ENCODE results near the gene FOXB1. TPM values are rescaled to one million over a fixed set of nuclear protein-coding genes. Genes with fewer than 3 reads are reported as not detected.

Gene FOXB1
- total and polyA plus RNA-seq, 2 of the 13 experiments (the other 11 are each of a cell fraction or from before 2014, with no cell fraction given): not detected

GRCh38 chr15:60003243-60004008 lies 685 bp upstream of the FOXB1 start:
- FAIRE-seq (no peak), DNase-seq (ENCODE audit: low spot score) (no peak), ATAC-seq (no peak)
- 0 out of 2 replicates have a peak, but pooled peaks cover 5% of the 10 kb centered on the region for H3K4me1 ChIP-seq (ENCODE audit: insufficient read depth, low read length)
- H3K27me3 ChIP-seq (ENCODE audit: control insufficient read depth in 1 of 2, insufficient read depth in 2 of 2, low read length in 2 of 2): peaks cover 16 to 92% of the 10 kb centered on the region in 2 experiments
- H4K20me1 ChIP-seq (ENCODE audit: insufficient read depth, low read length): no peaks in the 10 kb centered on the region
- H3K4me2 ChIP-seq (ENCODE audit: low read depth, low read length): no peak overlapping the region; the same call in 1 of the 2 replicates
- WGBS (ENCODE audit: low lambda C conversion rate): 18% methylated on average over 17 of the region's 24 CpGs
- no peaks in the 10 kb centered on the region for H3K9me3 ChIP-seq (ENCODE audit: low read length)
- H3K79me2 ChIP-seq (ENCODE audit: insufficient read depth, low read length): no peaks in the 10 kb centered on the region
- POLR2A ChIA-PET: no interaction called here
- no peak overlapping the region for H2AFZ ChIP-seq (ENCODE audit: low read length)
- no peak overlapping the region for H3K9ac ChIP-seq (ENCODE audit: insufficient read depth, low read depth, low read length)
- CTCF ChIA-PET (ENCODE audit: low intra/inter-chr PET ratio, low total read pairs): no interaction called here
- BruUV-seq (replicated peaks): no TSS peak
- TF ChIP-seq ZFP1 (CRISPR knock-in tag; IDR thresholded peaks at IDR 0.05) (no peak), SETDB1 (CRISPR knock-in tag; IDR thresholded peaks at IDR 0.05; ENCODE audit: borderline replicate concordance) (no peak), KAT2B (IDR thresholded peaks at IDR 0.05; ENCODE audit: borderline replicate concordance, low read depth, low read length) (no peak)
- in situ Hi-C loops (cut with HindIII; ENCODE audit: extremely low pct_ligation_motif_present, low pct_unique_long_range_greater_than_20kb) (no loop called here), intact Hi-C loops (cut with micrococcal nuclease; ENCODE audit: unreplicated experiment) (no loop called here)
- no peak overlapping the region for H3K4me3 ChIP-seq (replicated peaks in 1 of 3; ENCODE audit: insufficient read depth in 1 of 3, low read depth in 2 of 3, low read length in 3 of 3)
- no peak overlapping the region for H3K27ac ChIP-seq (ENCODE audit: extremely low read length, insufficient read depth, low read length)
- H3K36me3 ChIP-seq (replicated peaks in 1 of 2; ENCODE audit: control insufficient read depth in 1 of 2, insufficient read depth in 2 of 2, low read length in 2 of 2): no peaks in the 10 kb centered on the region

DNA sequence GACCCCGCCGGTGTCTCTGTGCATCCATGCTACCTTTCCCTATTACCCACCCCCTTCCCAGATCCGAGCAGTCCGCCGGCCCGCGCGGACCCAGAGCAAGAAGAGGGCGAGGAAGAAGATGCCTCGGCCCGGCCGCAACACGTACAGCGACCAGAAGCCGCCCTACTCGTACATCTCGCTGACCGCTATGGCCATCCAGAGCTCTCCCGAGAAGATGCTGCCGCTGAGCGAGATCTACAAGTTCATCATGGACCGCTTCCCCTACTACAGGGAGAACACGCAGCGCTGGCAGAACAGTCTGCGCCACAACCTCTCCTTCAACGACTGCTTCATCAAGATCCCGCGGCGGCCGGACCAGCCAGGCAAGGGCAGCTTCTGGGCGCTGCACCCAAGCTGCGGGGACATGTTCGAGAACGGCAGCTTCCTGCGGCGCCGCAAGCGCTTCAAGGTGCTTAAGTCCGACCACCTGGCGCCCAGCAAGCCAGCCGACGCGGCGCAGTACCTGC lies 788 bp downstream of the FOXB1 start:
- WGBS (ENCODE audit: low lambda C conversion rate): 75% methylated on average over 41 of the region's 44 CpGs
- FAIRE-seq: no peak
- TF ChIP-seq FLYWCH1 (CRISPR knock-in tag; IDR thresholded peaks at IDR 0.05): no peak
- no peak for TF ChIP-seq NFE2L2 (IDR thresholded peaks at IDR 0.05; ENCODE audit: low read length)
- no peak for TF ChIP-seq PCBP1 (IDR thresholded peaks at IDR 0.05; ENCODE audit: borderline replicate concordance, low read depth, low read length)
- no peak for TF ChIP-seq ZNF589 (CRISPR knock-in tag; conservative IDR thresholded peaks at IDR 0.05)
- TF ChIP-seq, protein P1, sequence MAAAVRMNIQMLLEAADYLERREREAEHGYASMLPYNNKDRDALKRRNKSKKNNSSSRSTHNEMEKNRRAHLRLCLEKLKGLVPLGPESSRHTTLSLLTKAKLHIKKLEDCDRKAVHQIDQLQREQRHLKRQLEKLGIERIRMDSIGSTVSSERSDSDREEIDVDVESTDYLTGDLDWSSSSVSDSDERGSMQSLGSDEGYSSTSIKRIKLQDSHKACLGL (CRISPR knock-in tag; IDR thresholded peaks at IDR 0.05): no peak
- TF ChIP-seq GMEB2 (CRISPR knock-in tag; IDR thresholded peaks at IDR 0.05; ENCODE audit: low read depth): no peak
- Histone ChIP-seq H3K4me3 (replicated peaks in 1 of 3; ENCODE audit: insufficient read depth in 1 of 3, low read depth in 2 of 3, low read length in 3 of 3) (no peak overlapping the region), H2AFZ (ENCODE audit: low read length) (no peak overlapping the region), H4K20me1 (ENCODE audit: insufficient read depth, low read length) (no peaks in the 10 kb centered on the region), H3K4me1 (ENCODE audit: insufficient read depth, low read length) (0 out of 2 replicates have a peak, but pooled peaks cover 5% of the 10 kb centered on the region), H3K27me3 (ENCODE audit: control insufficient read depth in 1 of 2, insufficient read depth in 2 of 2, low read length in 2 of 2) (peaks cover 10 to 90% of the 10 kb centered on the region in 2 experiments), H3K27ac (ENCODE audit: extremely low read length, insufficient read depth, low read length) (no peak overlapping the region), H3K9ac (ENCODE audit: insufficient read depth, low read depth, low read length) (no peak overlapping the region), H3K4me2 (ENCODE audit: low read depth, low read length) (no peak overlapping the region), H3K79me2 (ENCODE audit: insufficient read depth, low read length) (no peaks in the 10 kb centered on the region), H3K9me3 (ENCODE audit: low read length) (no peaks in the 10 kb centered on the region), H3K36me3 (replicated peaks in 1 of 2; ENCODE audit: control insufficient read depth in 1 of 2, insufficient read depth in 2 of 2, low read length in 2 of 2) (no peaks in the 10 kb centered on the region)
- no peak for ATAC-seq
- BruUV-seq (replicated peaks): no TSS peak
- DNase-seq (ENCODE audit: low spot score): no peak
- in situ Hi-C loops (cut with HindIII; ENCODE audit: extremely low pct_ligation_motif_present, low pct_unique_long_range_greater_than_20kb): no loop called here
- ChIA-PET CTCF (ENCODE audit: low intra/inter-chr PET ratio, low total read pairs) (no interaction called here), POLR2A (no interaction called here)
- intact Hi-C loops (cut with micrococcal nuclease; ENCODE audit: unreplicated experiment): no loop called here
